ENCODE measurements around the gene MRPS33.
"Not testable (repeated sequence)": the region's sequence is repeated elsewhere in the genome, so short reads cannot be mapped to it uniquely, and the experiment has no call there.

Gene MRPS33

GRCh38 chr7:141012044-141012685, 2.6 kb downstream of the MRPS33 start:
- DNase-seq: peak; percentile 58

DNA sequence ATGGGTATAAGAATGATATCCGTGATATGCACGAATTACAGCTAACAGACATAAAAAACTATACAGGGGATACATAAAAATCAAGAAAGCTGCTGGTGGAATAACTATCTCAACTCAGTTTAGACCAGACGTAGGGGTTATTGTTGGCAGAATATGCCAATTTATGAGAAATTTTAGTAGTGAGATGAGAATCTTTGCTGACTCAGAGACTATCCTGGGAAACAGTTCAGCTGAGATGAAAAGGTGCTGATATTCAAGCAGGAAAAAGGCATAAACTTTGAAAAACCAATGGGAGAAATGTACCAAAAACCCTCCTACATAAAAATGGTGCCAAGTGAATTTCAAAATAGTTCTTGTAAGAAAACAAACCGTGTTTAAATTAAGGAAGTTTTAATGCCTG, 3.3 kb downstream of the MRPS33 start:
- no peak for DNase-seq

DNA sequence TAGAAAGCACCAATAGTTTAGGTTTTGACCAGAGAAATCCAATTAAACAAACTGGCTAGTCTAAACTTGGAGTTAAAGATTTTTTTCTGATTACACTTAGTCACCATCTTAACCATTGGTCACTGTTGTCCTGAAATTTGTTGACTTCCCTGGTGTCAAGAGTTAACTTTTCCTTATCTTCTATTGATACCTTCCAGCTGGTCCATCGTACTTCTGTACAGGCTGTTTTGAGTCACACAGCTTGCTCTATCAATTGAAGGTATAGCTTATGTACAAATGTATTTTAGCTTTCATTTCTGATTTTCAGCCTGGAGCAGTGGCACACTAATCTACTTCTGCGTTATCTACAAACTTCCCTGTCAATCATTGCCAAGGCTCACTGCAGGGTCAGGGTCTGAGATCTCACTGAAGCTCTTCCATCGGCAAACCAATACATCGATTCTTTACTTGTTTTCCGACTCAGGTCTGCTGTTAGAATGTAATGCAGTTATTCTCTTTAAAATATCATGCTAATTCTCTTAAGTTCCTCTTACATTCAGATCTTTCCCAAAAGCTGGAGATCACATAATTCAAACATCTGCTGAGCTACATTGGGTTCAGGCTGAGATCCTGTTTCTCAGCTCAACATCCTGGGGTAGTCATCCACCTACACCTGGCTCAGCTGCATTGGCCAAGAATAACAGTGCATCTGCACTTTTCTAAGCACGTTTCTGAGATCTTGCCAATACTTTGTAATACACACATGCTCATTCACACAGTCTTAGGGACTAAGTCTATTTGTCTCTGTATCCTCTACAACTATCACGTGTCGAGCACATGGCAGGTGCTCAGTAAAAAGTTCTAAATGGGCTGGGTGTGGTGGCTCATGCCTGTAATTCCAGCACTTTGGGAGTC, 11.3 kb downstream of the MRPS33 start:
- DNase-seq: no peak

DNA sequence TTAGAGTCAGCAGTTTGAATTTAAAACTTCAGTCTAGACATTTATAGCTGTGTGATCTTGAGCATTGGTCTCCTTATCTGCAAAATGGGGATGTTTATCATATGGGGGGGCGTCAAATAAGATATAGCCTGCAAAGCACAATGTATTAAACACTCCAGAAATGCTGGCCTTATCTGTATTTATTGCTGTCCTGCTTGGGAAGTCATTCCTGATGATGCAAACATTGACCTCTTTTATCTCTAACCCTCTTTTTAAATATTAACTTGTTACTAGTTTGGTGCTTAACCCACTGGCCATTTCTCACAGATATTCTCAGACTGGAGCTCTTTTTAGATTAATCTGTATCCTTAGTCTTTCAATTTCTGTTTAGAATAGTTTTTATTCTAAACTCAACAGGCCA, 13.2 kb downstream of the MRPS33 start:
- DNase-seq: no peak

DNA sequence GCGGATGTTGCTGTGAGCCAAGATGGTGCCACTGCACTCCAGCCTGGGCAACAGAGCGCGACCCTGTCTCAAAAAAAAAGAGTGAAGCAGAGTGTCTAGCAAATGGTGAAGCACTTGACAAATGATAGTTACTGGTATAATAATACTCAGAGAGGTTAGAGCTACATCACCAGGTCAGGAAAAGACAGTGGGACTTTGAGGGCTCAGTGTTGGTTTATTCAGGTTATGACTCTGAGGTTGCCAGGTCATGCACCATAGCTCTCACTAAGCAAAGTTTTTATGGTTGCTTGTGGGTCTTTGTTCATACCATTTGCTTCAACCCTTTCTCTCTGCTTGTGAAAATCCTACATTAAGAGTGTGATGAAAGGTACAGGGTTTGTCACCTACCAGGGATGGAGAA, 13.6 kb downstream of the MRPS33 start:
- no peak for DNase-seq

- no peak for DNase-seq
Measured at GRCh38 chr7:140998715-140999114, 16.0 kb downstream of the MRPS33 start.

DNA sequence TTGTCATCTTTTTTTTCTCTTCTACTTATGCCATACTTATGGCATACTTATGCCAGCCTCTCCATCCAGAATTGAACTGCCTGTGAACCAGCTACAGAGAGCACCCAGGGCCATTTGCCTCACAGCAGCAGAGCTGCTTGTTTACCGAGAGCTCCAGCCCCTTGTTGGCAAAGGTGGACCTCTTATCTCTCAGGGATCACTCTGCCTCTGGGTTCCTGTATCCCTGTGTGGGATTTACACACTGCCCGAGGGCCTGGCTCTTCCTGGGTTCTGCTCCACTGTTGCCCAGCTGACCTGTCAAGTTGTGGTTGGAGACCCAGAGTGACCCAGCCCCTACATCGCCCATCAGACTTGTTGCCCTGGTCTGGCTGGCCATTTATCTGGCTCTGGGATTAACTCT, 22.3 kb downstream of the MRPS33 start:
- no peak for DNase-seq

DNA sequence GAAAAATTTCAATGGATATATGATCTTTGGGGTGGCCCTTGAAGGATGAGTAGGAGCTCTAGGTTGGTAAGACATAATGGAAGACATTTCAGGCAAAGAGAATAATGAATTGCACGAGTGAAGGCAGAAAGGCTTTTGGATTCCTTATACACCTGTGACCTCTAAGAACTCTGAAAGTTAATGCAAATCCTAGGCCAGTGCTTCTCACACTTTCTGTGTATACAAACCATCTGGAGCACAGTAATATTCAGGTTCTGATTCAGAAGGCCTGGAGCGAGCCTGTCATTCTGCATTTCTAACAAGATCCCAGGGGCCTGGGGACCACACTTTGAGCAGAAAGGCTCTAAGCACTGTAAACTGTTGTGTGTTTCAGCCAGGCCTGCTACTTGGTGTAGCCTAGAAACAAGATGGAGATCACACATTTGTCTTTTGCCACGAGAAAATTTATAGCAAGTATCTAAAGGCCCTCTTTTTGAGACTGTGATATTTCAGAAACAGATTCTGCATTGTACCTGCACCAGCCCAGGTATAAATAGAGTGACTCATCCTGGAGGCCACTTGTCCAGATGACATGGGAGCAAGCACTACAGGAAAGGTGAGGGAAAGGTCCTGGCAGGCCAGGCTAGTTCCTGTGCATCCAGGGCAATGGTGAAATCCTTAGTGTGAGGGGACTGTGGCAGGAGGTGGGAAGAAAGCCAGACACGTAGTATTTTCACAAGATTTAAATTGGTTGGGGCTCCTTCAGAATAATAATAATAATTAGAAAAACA, 24.4 kb downstream of the MRPS33 start:
- DNase-seq: no peak

- DNase-seq: no peak
Measured at GRCh38 chr7:140989068-140989467, 25.7 kb downstream of the MRPS33 start.

DNA sequence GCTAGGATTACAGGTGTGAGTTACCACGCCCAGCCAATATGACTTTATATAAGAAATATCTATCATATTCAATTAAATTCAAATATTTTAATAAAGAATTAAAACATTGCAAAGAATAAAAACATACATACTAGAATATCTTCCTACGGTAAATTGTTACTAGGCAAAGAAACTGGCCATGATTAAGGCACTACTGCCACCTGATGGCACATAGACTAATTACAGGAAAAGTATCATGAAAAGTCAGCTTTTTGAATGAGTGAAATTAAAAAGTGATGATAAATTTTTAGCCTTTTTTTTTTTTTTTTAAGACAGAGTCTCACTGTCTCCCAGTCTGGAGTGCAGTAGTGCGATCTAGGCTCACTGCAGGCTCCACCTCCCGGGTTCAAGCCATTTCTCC, 30.9 kb downstream of the MRPS33 start:
- DNase-seq: no peak

DNA sequence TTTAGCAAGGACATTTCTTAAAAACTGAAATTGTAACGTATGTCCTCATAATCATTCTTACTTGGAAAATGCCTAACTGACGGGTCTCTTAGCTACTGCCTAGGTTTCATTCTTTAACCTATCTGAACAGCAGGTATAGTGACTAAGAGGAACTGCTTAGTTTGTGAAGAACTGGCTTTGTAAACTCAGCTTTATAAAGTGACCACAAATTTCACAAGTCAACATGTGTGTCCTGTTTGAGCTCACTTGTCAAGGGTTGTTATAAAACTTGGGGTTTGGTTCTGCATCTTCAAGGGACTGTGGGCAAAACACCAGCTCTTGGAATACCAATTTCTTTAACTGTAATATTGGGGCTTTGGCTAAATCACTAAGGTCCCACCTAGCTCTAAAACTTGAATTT, 32.2 kb downstream of the MRPS33 start:
- DNase-seq: no peak

- DNase-seq: no peak
Measured at GRCh38 chr7:140981951-140982350, 32.8 kb downstream of the MRPS33 start.

GRCh38 chr7:140977741-140978140, 37.0 kb downstream of the MRPS33 start:
- no peak for DNase-seq

- no peak for DNase-seq
Measured at GRCh38 chr7:140972876-140973829, 41.6 kb downstream of the MRPS33 start.

- no peak for DNase-seq
Measured at GRCh38 chr7:140972344-140972743, 42.4 kb downstream of the MRPS33 start.

- no peak for DNase-seq
Measured at GRCh38 chr7:140967438-140967837, 47.3 kb downstream of the MRPS33 start.

GRCh38 chr7:140966561-140967233, 48.1 kb downstream of the MRPS33 start:
- no peak for DNase-seq

DNA sequence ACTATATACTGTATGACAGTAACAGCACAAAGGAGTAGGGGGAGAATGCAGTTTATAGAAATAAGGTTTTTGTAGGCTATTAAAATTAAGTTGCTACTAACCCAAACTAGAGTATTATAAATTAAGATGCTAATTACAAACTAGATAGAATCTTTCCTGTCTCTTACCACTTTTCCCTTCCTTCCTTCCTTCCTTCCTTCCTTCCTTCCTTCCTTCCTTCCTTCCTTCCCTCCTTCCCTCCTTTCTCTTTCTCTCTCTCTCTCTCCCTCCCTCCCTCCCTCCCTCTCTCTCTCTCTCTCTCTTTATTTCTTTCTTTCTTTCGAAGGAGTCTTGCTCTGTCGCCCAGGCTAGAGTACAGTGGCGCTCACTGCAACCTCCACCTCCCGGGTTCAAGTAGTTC, 53.6 kb downstream of the MRPS33 start:
- no peak for DNase-seq

- not testable (repeated sequence) for DNase-seq
Measured at GRCh38 chr7:140956997-140957396, 57.8 kb downstream of the MRPS33 start.

All from NCI-H1417 treated with DMSO at 0.1 percent for 48 hours (cell line).